ENCODE data around the gene MEIS2.

DNA sequence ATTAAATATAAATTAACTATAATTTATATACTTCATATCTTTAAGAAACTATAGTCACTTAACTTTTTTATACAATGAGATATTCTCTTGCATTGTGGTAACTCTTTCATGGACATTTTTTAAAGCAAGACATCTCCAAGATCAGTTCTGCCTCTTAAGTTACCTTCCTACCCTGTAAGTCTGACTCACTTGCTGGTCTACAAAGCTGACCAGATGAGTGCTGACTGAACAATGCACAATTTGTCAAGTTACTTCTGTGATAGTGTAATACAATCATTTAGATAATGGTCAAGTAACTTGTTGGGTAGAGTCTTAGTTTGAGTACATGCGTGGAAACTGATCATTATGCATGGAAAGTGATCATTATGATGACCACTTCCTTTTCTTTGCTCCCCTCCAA lies 145.9 kb downstream of the MEIS2 start:
- no peak for TF ChIP-seq POLR2A (IDR thresholded peaks at IDR 0.05)
- TF ChIP-seq, protein P1, sequence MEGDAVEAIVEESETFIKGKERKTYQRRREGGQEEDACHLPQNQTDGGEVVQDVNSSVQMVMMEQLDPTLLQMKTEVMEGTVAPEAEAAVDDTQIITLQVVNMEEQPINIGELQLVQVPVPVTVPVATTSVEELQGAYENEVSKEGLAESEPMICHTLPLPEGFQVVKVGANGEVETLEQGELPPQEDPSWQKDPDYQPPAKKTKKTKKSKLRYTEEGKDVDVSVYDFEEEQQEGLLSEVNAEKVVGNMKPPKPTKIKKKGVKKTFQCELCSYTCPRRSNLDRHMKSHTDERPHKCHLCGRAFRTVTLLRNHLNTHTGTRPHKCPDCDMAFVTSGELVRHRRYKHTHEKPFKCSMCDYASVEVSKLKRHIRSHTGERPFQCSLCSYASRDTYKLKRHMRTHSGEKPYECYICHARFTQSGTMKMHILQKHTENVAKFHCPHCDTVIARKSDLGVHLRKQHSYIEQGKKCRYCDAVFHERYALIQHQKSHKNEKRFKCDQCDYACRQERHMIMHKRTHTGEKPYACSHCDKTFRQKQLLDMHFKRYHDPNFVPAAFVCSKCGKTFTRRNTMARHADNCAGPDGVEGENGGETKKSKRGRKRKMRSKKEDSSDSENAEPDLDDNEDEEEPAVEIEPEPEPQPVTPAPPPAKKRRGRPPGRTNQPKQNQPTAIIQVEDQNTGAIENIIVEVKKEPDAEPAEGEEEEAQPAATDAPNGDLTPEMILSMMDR (IDR thresholded peaks at IDR 0.05), result no peak

All from vagina (tissue), 2 donors.